Neutrophil (primary cell): ENCODE data around the gene LTBP1.

ENCODE experiments used
- H3K27ac ChIP-seq: fragments of 200-600 bp; sonication (generic); 2 replicates; pipeline ENCODE4 v1.5.1; 2016; ENCODE audit warnings: mild to moderate bottlenecking, moderate library complexity
- H3K27me3 ChIP-seq: fragments of 200-600 bp; sonication (generic); 2 replicates; pipeline ENCODE4 v1.6.0; 2016; ENCODE audit warnings: mild to moderate bottlenecking
- H3K36me3 ChIP-seq: fragments of 200-600 bp; sonication (generic); 2 replicates; pipeline ENCODE4 v1.5.1; 2017
- H3K4me1 ChIP-seq, 2 experiments: fragments of 200-600 bp in 1 of 2; sonication (generic) in 1 of 2; 1 replicate in 1 of 2; 2 replicates in 1 of 2; pipeline versions ENCODE4 v1.5.1 to v1.6.1; 2013 to 2016; ENCODE audit warnings: low read depth in 1 of 2, low read length in 1 of 2, mild to moderate bottlenecking in 1 of 2, moderate library complexity in 1 of 2; ENCODE audit not compliant: control insufficient read depth in 1 of 2, insufficient read depth in 1 of 2
- H3K4me3 ChIP-seq, 2 experiments: fragments of 200-600 bp in 1 of 2; sonication (generic) in 1 of 2; 1 replicate in 1 of 2; 2 replicates in 1 of 2; pipeline ENCODE4 v1.5.1; 2013 to 2016; ENCODE audit warnings: low read depth in 1 of 2, low read length in 1 of 2, mild to moderate bottlenecking in 1 of 2, moderate library complexity in 1 of 2
- H3K9me3 ChIP-seq: fragments of 200-600 bp; sonication (generic); 2 replicates; pipeline ENCODE4 v1.5.1; 2016
- TF ChIP-seq, protein P1 (sequence below): fragments of 200-600 bp; sonication (generic); IDR thresholded peaks from 2 replicates; pipeline ENCODE4 v1.5.1; 2016; ENCODE audit warnings: antibody characterized with exemption

LTBP1 gene

DNA sequence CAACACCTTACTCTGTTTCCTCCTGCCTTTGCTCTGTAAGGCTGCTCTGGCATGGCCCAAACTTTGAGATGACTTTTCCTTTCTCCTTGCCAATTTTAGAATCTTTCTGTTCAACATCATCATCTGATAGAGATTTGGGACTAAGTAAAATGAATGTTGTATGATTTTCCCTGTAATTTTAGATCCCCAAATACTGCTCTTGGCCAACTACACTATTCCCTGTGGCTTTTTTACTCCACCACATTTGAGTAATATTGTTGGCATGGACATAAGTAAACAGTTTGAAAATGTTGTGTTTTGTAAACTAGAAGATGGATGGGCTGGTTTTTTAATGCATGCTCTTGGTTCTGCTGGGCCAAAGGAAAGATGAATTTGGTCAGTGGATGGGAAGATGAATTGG is 12.1 kb downstream of the LTBP1 start:
- Histone ChIP-seq H3K27me3 (peaks cover 47% of the 10 kb centered on the region), H3K36me3 (no peaks in the 10 kb centered on the region), H3K9me3 (no peaks in the 10 kb centered on the region), H3K4me3 (no peak overlapping the region), H3K27ac (no peak overlapping the region), H3K4me1 (no peaks in the 10 kb centered on the region)
- TF ChIP-seq, protein P1, sequence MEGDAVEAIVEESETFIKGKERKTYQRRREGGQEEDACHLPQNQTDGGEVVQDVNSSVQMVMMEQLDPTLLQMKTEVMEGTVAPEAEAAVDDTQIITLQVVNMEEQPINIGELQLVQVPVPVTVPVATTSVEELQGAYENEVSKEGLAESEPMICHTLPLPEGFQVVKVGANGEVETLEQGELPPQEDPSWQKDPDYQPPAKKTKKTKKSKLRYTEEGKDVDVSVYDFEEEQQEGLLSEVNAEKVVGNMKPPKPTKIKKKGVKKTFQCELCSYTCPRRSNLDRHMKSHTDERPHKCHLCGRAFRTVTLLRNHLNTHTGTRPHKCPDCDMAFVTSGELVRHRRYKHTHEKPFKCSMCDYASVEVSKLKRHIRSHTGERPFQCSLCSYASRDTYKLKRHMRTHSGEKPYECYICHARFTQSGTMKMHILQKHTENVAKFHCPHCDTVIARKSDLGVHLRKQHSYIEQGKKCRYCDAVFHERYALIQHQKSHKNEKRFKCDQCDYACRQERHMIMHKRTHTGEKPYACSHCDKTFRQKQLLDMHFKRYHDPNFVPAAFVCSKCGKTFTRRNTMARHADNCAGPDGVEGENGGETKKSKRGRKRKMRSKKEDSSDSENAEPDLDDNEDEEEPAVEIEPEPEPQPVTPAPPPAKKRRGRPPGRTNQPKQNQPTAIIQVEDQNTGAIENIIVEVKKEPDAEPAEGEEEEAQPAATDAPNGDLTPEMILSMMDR: no peak

GRCh38 chr2:32960238-32960637 is 13.5 kb downstream of the LTBP1 start:
- Histone ChIP-seq H3K4me1 (no peaks in the 10 kb centered on the region), H3K4me3 (no peak overlapping the region), H3K27me3 (peaks cover 32% of the 10 kb centered on the region), H3K36me3 (no peaks in the 10 kb centered on the region), H3K27ac (no peak overlapping the region), H3K9me3 (no peaks in the 10 kb centered on the region)
- TF ChIP-seq, protein P1: no peak

DNA sequence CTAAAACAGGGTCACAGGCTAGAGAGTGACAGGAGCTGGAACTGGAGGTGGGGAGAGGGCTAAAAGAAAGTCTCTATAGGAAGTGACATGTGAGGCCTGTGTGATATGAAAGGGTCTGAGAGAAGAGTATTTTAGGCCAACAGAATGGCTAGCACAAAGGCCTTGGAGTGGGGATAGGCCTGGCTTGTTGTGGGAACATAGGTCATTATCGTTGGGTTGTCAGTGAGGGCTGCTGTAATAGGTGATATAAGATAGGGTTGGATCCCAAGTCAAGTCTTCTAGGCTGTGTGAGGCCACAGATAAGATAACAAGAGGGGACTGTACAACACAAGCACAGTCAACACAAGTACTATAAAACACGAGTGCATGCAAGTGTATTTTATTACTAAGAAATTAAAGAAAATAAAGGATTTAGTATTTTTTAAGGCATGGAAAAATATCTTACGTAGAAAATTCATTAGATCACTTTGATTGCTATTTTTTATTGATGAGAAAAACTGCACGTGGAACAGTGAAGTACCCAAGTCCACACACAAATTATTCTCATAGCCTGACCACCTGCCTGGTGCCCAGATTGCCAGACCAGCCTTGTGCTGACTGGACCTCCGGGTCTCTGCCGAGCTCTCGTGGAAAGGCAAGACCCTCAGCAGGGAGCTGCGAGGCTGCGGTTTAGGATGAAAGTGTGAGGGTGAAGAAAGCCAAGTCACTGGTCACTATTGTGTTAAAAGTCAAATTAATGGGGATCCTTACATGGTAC is 14.1 kb downstream of the LTBP1 start:
- TF ChIP-seq, protein P1: no peak
- Histone ChIP-seq H3K4me3 (no peak overlapping the region), H3K36me3 (no peaks in the 10 kb centered on the region), H3K4me1 (no peaks in the 10 kb centered on the region), H3K9me3 (no peaks in the 10 kb centered on the region), H3K27me3 (peaks cover 27% of the 10 kb centered on the region), H3K27ac (no peak overlapping the region)

DNA sequence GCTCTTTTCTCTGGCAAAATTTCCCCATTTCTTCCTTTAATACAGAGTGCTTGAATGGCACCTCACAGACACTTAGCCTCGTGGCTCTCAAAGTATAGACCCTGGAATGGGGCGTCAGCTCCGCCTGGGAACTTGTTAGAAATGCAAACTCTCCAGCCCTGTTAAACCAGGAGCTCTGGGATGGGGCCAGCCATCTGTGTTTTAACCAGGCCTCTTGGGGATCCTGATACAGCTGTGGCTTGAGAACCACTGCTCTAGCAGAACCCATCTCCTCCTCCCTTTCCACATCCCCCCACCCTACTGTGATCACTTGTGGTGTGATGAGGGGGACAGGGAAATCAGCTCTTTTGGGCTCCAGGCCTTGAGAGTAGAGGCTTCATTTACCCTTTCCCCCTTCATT is 15.9 kb downstream of the LTBP1 start:
- no peaks in the 10 kb centered on the region for H3K4me1 ChIP-seq
- H3K27ac ChIP-seq: no peak overlapping the region
- H3K4me3 ChIP-seq: no peak overlapping the region
- TF ChIP-seq, protein P1: no peak
- peaks cover 8% of the 10 kb centered on the region for H3K27me3 ChIP-seq
- no peaks in the 10 kb centered on the region for H3K36me3 ChIP-seq
- no peaks in the 10 kb centered on the region for H3K9me3 ChIP-seq

GRCh38 chr2:32963941-32964340 is 17.2 kb downstream of the LTBP1 start:
- no peaks in the 10 kb centered on the region for H3K27me3 ChIP-seq
- H3K4me1 ChIP-seq: no peaks in the 10 kb centered on the region
- H3K36me3 ChIP-seq: no peaks in the 10 kb centered on the region
- TF ChIP-seq, protein P1: no peak
- H3K4me3 ChIP-seq: no peak overlapping the region
- H3K27ac ChIP-seq: no peak overlapping the region
- H3K9me3 ChIP-seq: no peaks in the 10 kb centered on the region
